OCI-LY1 (cell line): Measurements from ENCODE around the gene NPIPA5.
"Not testable (repeated sequence)": the region's sequence is repeated elsewhere in the genome, so short reads cannot be mapped to it uniquely, and the experiment has no call there.

ENCODE experiments used
- H2AFZ ChIP-seq: fragments of 200-600 bp; sonication (generic), shearing (Covaris generic); 2 replicates; pipeline ENCODE4 v1.6.0; 2014; ENCODE audit warnings: antibody characterized with exemption, mild to moderate bottlenecking, low read length
- H3F3A ChIP-seq: fragments of 200-600 bp; sonication (generic), shearing (Covaris generic); 2 replicates; pipeline ENCODE4 v1.6.0; 2014; ENCODE audit warnings: mild to moderate bottlenecking, antibody characterized with exemption, low read length, moderate library complexity; ENCODE audit not compliant: insufficient read depth
- H3K27ac ChIP-seq: fragments of 200-600 bp; sonication (generic); 2 replicates; pipeline ENCODE4 v1.5.1; 2014; ENCODE audit warnings: low read length, mixed run types, mild to moderate bottlenecking, low read depth; ENCODE audit not compliant: poor library complexity, severe bottlenecking
- H3K27me3 ChIP-seq: fragments of 200-600 bp; sonication (generic); 2 replicates; pipeline ENCODE4 v1.6.0; 2014; ENCODE audit warnings: antibody characterized with exemption, mild to moderate bottlenecking, low read length, moderate library complexity; ENCODE audit not compliant: insufficient read depth
- H3K36me3 ChIP-seq: fragments of 200-600 bp; sonication (generic); 2 replicates; pipeline ENCODE4 v1.6.1; 2014; ENCODE audit warnings: mild to moderate bottlenecking, antibody characterized with exemption, low read length, moderate library complexity, mixed read lengths; ENCODE audit not compliant: insufficient read depth
- H3K4me1 ChIP-seq: fragments of 200-600 bp; sonication (generic); 2 replicates; pipeline ENCODE4 v1.5.1; 2014; ENCODE audit warnings: mild to moderate bottlenecking, low read length, moderate library complexity; ENCODE audit not compliant: insufficient read depth, severe bottlenecking
- H3K4me2 ChIP-seq: fragments of 200-600 bp; sonication (generic), shearing (Covaris generic); 2 replicates; pipeline ENCODE4 v1.6.1; 2014; ENCODE audit warnings: low read length
- H3K4me3 ChIP-seq: fragments of 200-600 bp; sonication (generic); 2 replicates; pipeline ENCODE4 v1.5.1; 2014; ENCODE audit warnings: low read length, low read depth, mild to moderate bottlenecking, mixed read lengths; ENCODE audit not compliant: poor library complexity, severe bottlenecking
- H3K79me2 ChIP-seq: fragments of 200-600 bp; shearing (Covaris generic); 2 replicates; pipeline ENCODE4 v1.6.1; 2016; ENCODE audit warnings: mixed run types, low read length, mixed read lengths; ENCODE audit not compliant: insufficient read depth
- H3K9ac ChIP-seq: fragments of 200-600 bp; sonication (generic), shearing (Covaris generic); 2 replicates; pipeline ENCODE4 v1.6.1; 2014; ENCODE audit warnings: mild to moderate bottlenecking, low read length, mixed read lengths
- H3K9me2 ChIP-seq: fragments of 200-600 bp; sonication (generic), shearing (Covaris generic); 2 replicates; pipeline ENCODE4 v1.6.1; 2014; ENCODE audit warnings: low read depth, mild to moderate bottlenecking, low read length, mixed read lengths
- H3K9me3 ChIP-seq: fragments of 200-600 bp; shearing (Covaris generic); 2 replicates; pipeline ENCODE4 v1.6.1; 2014; ENCODE audit warnings: low read length, mixed read lengths
- H4K20me1 ChIP-seq: fragments of 200-600 bp; sonication (generic), shearing (Covaris generic); 2 replicates; pipeline ENCODE4 v1.6.0; 2016; ENCODE audit warnings: mild to moderate bottlenecking, low read length; ENCODE audit not compliant: insufficient read depth
- CTCF ChIP-seq: fragments of 200-600 bp; sonication (generic), shearing (Covaris generic); IDR thresholded peaks from 2 replicates; pipeline ENCODE4 v1.5.1; 2017; ENCODE audit warnings: mild to moderate bottlenecking, antibody characterized with exemption, low read length, moderate library complexity, mixed read lengths
- EZH2 ChIP-seq: fragments of 200-600 bp; sonication (generic), shearing (Covaris generic); IDR thresholded peaks from 2 replicates; pipeline ENCODE4 v1.8.0; 2017; ENCODE audit warnings: borderline replicate concordance, mixed run types, mild to moderate bottlenecking, antibody characterized with exemption, low read length, moderate library complexity, mixed read lengths

The NPIPA5 gene

GRCh38 chr16:15403392-15403995 is 25.4 kb upstream of the NPIPA5 start:
- Histone ChIP-seq H3K9me3 (no peaks in the 10 kb centered on the region), H2AFZ (no peak overlapping the region), H3K4me1 (no peaks in the 10 kb centered on the region), H4K20me1 (no peaks in the 10 kb centered on the region), H3K4me2 (no peak overlapping the region), H3K4me3 (no peak overlapping the region), H3K27me3 (no peaks in the 10 kb centered on the region; the same call in 1 of the 2 replicates), H3K27ac (no peak overlapping the region), H3K9ac (no peak overlapping the region), H3K9me2 (no peaks in the 10 kb centered on the region), H3K36me3 (no peaks in the 10 kb centered on the region), H3K79me2 (no peaks in the 10 kb centered on the region), H3F3A (no peaks in the 10 kb centered on the region)
- no peak for TF ChIP-seq EZH2
- TF ChIP-seq CTCF: no peak

- no peaks in the 10 kb centered on the region for H4K20me1 ChIP-seq
- H3K9me3 ChIP-seq: no peaks in the 10 kb centered on the region
- no peak overlapping the region for H3K9ac ChIP-seq
- no peaks in the 10 kb centered on the region for H3K36me3 ChIP-seq
- no peaks in the 10 kb centered on the region for H3K79me2 ChIP-seq
- H3K4me1 ChIP-seq: no peaks in the 10 kb centered on the region
- H3K27me3 ChIP-seq: no peaks in the 10 kb centered on the region; the same call in 1 of the 2 replicates
- TF ChIP-seq CTCF: no peak
- no peak for TF ChIP-seq EZH2
- H3K27ac ChIP-seq: no peak overlapping the region
- H2AFZ ChIP-seq: no peak overlapping the region
- no peaks in the 10 kb centered on the region for H3F3A ChIP-seq
- no peaks in the 10 kb centered on the region for H3K9me2 ChIP-seq
- no peak overlapping the region for H3K4me2 ChIP-seq
- H3K4me3 ChIP-seq: no peak overlapping the region
Observed at GRCh38 chr16:15401972-15402371, 23.9 kb upstream of the NPIPA5 start.

GRCh38 chr16:15400314-15400713 is 22.2 kb upstream of the NPIPA5 start:
- H3K9me3 ChIP-seq, H3K27me3 ChIP-seq, H3K79me2 ChIP-seq, H4K20me1 ChIP-seq, H3F3A ChIP-seq, H2AFZ ChIP-seq, H3K4me3 ChIP-seq, H3K4me1 ChIP-seq, H3K9ac ChIP-seq, H3K36me3 ChIP-seq, H3K27ac ChIP-seq, H3K4me2 ChIP-seq, H3K9me2 ChIP-seq: not testable (repeated sequence)

- no peaks in the 10 kb centered on the region; the same call in 1 of the 2 replicates for H3K27me3 ChIP-seq
- H3K9me2 ChIP-seq: no peaks in the 10 kb centered on the region
- H3K4me2 ChIP-seq: no peak overlapping the region
- no peaks in the 10 kb centered on the region for H3K9me3 ChIP-seq
- H3F3A ChIP-seq: no peaks in the 10 kb centered on the region
- TF ChIP-seq EZH2 (no peak), CTCF (no peak)
- no peaks in the 10 kb centered on the region for H3K79me2 ChIP-seq
- no peak overlapping the region for H2AFZ ChIP-seq
- no peak overlapping the region for H3K27ac ChIP-seq
- no peaks in the 10 kb centered on the region for H3K4me1 ChIP-seq
- no peak overlapping the region for H3K9ac ChIP-seq
- no peaks in the 10 kb centered on the region for H4K20me1 ChIP-seq
- no peak overlapping the region for H3K4me3 ChIP-seq
- H3K36me3 ChIP-seq: no peaks in the 10 kb centered on the region
Observed at GRCh38 chr16:15399317-15399716, 21.2 kb upstream of the NPIPA5 start.
